Panc1 (cell line): ENCODE measurements around the gene MAST3. TPM values are rescaled to one million over a fixed set of nuclear protein-coding genes. Genes with fewer than 3 reads are reported as not detected.
A peak's percentile ranks its signal among the peaks of the same experiment; 100 is the strongest.

Experiments
- ATAC-seq: fragments of 200-7000 bp; cut with Tn5 transposase; 2 replicates; pipeline ENCODE4 v1.9.1; 2020; ENCODE audit warnings: mild to moderate bottlenecking, moderate library complexity
- BruUV-seq: library from RNA; stranded (reverse); fragments of 400-500 nt; replicated peaks from 2 replicates; lab custom pipeline; 2021; lab: Mats Ljungman, UMichigan
- CTCF ChIA-PET: fragments of 300-600 bp; sonication (Branson Sonifier 250); formaldehyde crosslinking; loops from one replicate; lab custom pipeline; 2022; ENCODE audit warnings: antibody characterized with exemption; lab: Charles Lee
- POLR2A ChIA-PET: fragments of 300-600 bp; sonication (Branson Sonifier 250); formaldehyde crosslinking; loops from one replicate; lab custom pipeline; 2022; ENCODE audit warnings: antibody characterized with exemption; lab: Charles Lee
- DNase-seq: peaks from one replicate; pipeline ENCODE4 v3.0.0-alpha.2; 2010; ENCODE audit warnings: low read depth, low spot score
- H3K27ac ChIP-seq: 2 replicates; pipeline ENCODE4 v1.5.1; 2011; ENCODE audit warnings: mild to moderate bottlenecking, low read length, inconsistent platforms
- H3K27me3 ChIP-seq: fragments of 200-500 bp; sonication (Bioruptor generic); 2 replicates; pipeline ENCODE4 v1.6.0; 2014; ENCODE audit warnings: low read length, inconsistent platforms; ENCODE audit not compliant: control insufficient read depth, insufficient read depth
- H3K36me3 ChIP-seq: fragments of 200-500 bp; sonication (Bioruptor generic); 2 replicates; pipeline ENCODE4 v1.5.1; 2014; ENCODE audit warnings: inconsistent platforms, mild to moderate bottlenecking, low read length, moderate library complexity; ENCODE audit not compliant: control insufficient read depth, insufficient read depth
- H3K4me1 ChIP-seq: 2 replicates; pipeline ENCODE4 v1.5.1; 2011; ENCODE audit warnings: inconsistent platforms, mild to moderate bottlenecking, low read length, moderate library complexity; ENCODE audit not compliant: control insufficient read depth, insufficient read depth
- H3K4me3 ChIP-seq, 2 experiments: 2 replicates each; pipeline ENCODE4 v1.5.1; 2011 to 2012; ENCODE audit warnings: low read depth in 2 of 2, low read length in 2 of 2, mild to moderate bottlenecking in 2 of 2, inconsistent platforms in 1 of 2, moderate library complexity in 1 of 2
- H3K9me3 ChIP-seq: fragments of 200-500 bp; sonication (Bioruptor generic); 2 replicates; pipeline ENCODE4 v1.5.1; 2014; ENCODE audit warnings: low read depth, mild to moderate bottlenecking, inconsistent platforms, low read length, moderate library complexity; ENCODE audit not compliant: control insufficient read depth, insufficient read depth
- CTCF ChIP-seq: fragments of 450-650 bp; IDR thresholded peaks from 2 replicates; pipeline ENCODE4 v1.5.1; 2017; ENCODE audit warnings: mild to moderate bottlenecking
- POLR2AphosphoS5 ChIP-seq: IDR thresholded peaks from 2 replicates; pipeline ENCODE4 v1.6.1; 2012; ENCODE audit warnings: mild to moderate bottlenecking, low read depth, low read length, moderate library complexity
- REST ChIP-seq, 2 experiments: IDR thresholded peaks; 2 replicates each; pipeline ENCODE4 v1.6.1; 2011 to 2012; ENCODE audit warnings: low read depth in 2 of 2, control low read depth in 1 of 2, low read length in 1 of 2, mild to moderate bottlenecking in 1 of 2, moderate library complexity in 1 of 2; ENCODE audit not compliant: insufficient read depth in 1 of 2
- SIN3A ChIP-seq: IDR thresholded peaks from 2 replicates; pipeline ENCODE4 v1.6.1; 2012; ENCODE audit warnings: low read depth, mild to moderate bottlenecking, low read length, moderate library complexity, borderline replicate concordance; ENCODE audit not compliant: insufficient read depth
- TCF7L2 ChIP-seq: IDR thresholded peaks from 2 replicates; pipeline ENCODE4 v1.6.1; 2011; ENCODE audit warnings: mild to moderate bottlenecking, low read depth, low read length, inconsistent platforms
- in situ Hi-C: cut with HindIII; loops from 2 replicates; pipeline ENCODE4 v1.10.0; 2016; ENCODE audit warnings: low sequenced_read_pairs, low pct_unique_long_range_greater_than_20kb
- intact Hi-C: fragments of 100-400 bp; cut with micrococcal nuclease; formaldehyde crosslinking; loops from one replicate; pipeline ENCODE4 v1.10.0; 2022; ENCODE audit not compliant: unreplicated experiment
- total RNA-seq: library from RNA; stranded (reverse); gene quantifications from one replicate; pipeline ENCODE4 v1.2.1, GENCODE V29; 2021; ENCODE audit not compliant: unreplicated experiment

Gene MAST3
- total RNA-seq, 1 experiment from 2014 or later = 13.1 TPM

- H3K27ac ChIP-seq = peak overlapping the region; percentile 44
- in situ Hi-C loops = no loop called here
- BruUV-seq = no TSS peak
- peak overlapping the region; percentile 64 to 76; a peak in 3 of 4 replicates for H3K4me3 ChIP-seq
- ChIA-PET POLR2A (no interaction called here), CTCF (no interaction called here)
- intact Hi-C loops = no loop called here
- TF ChIP-seq TCF7L2 = no peak
- TF ChIP-seq CTCF = no peak
- no peak for TF ChIP-seq REST (IDR thresholded peaks at IDR 0.05; ENCODE audit: insufficient read depth in 1 of 2, low read depth in 2 of 2, low read length in 1 of 2)
- no peak for TF ChIP-seq POLR2AphosphoS5
- no peak for TF ChIP-seq SIN3A
- H3K36me3 ChIP-seq = no peaks in the 10 kb centered on the region
- no peaks in the 10 kb centered on the region for H3K27me3 ChIP-seq
- peaks cover 6% of the 10 kb centered on the region; the same call in 1 of the 2 replicates for H3K4me1 ChIP-seq
- ATAC-seq = no peak; the same call in 1 of the 2 replicates
- H3K9me3 ChIP-seq = no peaks in the 10 kb centered on the region
- DNase-seq = no peak
Observed at GRCh38 chr19:18173054-18173571, 75.5 kb downstream of the MAST3 start.

GRCh38 chr19:18173572-18174288 lies 76.2 kb downstream of the MAST3 start, which contains the start of gene IFI30:
Gene IFI30 (plus strand): TSS chr19:18173813. CDS start chr19:18173842, 29 bp downstream.
- POLR2A ChIA-PET = no interaction called here
- no TSS peak for BruUV-seq

More at GRCh38 chr19:18173572-18174288, 76.2 kb downstream of the MAST3 start, which contains the start of gene IFI30:
- no peaks in the 10 kb centered on the region for H3K27me3 ChIP-seq
- H3K9me3 ChIP-seq = no peaks in the 10 kb centered on the region
- CTCF ChIA-PET = no interaction called here
- intact Hi-C loops (no loop called here), in situ Hi-C loops (no loop called here)
- DNase-seq = no peak
- TF ChIP-seq POLR2AphosphoS5 = peak; percentile 74; the same call in 1 of the 2 replicates
- TF ChIP-seq TCF7L2 = no peak
- 0 out of 2 replicates have a peak, but pooled peaks have one; percentile 68 for TF ChIP-seq SIN3A
- TF ChIP-seq REST (IDR thresholded peaks at IDR 0.05; ENCODE audit: insufficient read depth in 1 of 2, low read depth in 2 of 2, low read length in 1 of 2) = no peak
- no peak for TF ChIP-seq CTCF
- H3K4me3 ChIP-seq = peak within 1 kb of the TSS; percentile 64 to 76
- peak; percentile 87 for ATAC-seq
- peaks cover 6% of the 10 kb centered on the region; the same call in 1 of the 2 replicates for H3K4me1 ChIP-seq
- H3K27ac ChIP-seq = peak within 1 kb of the TSS; percentile 61
- H3K36me3 ChIP-seq = no peaks in the 10 kb centered on the region
